Endodermal cell (in vitro differentiated cells): Measurements from ENCODE around the gene DICER1. TPM values are rescaled to one million over a fixed set of nuclear protein-coding genes. Genes with fewer than 3 reads are reported as not detected.

ENCODE experiments used
- DNase-seq: peaks from one replicate; pipeline ENCODE4 v3.0.0-alpha.2; 2017
- H3K27ac ChIP-seq: 2 replicates; pipeline ENCODE4 v1.5.1; 2013; ENCODE audit warnings: mild to moderate bottlenecking, low read depth, low read length, moderate library complexity
- H3K27me3 ChIP-seq: 2 replicates; pipeline ENCODE4 v1.6.1; 2013; ENCODE audit warnings: mild to moderate bottlenecking, low read length, moderate library complexity; ENCODE audit not compliant: insufficient read depth, control insufficient read depth, poor library complexity, severe bottlenecking
- H3K36me3 ChIP-seq: 2 replicates; pipeline ENCODE4 v1.7.0; 2013; ENCODE audit warnings: mild to moderate bottlenecking, low read length, moderate library complexity; ENCODE audit not compliant: control insufficient read depth, insufficient read depth
- H3K4me1 ChIP-seq: one replicate; pipeline ENCODE4 v1.7.0; 2013; ENCODE audit warnings: low read length; ENCODE audit not compliant: control insufficient read depth, insufficient read depth
- H3K4me3 ChIP-seq: 2 replicates; pipeline ENCODE4 v1.5.1; 2013; ENCODE audit warnings: mild to moderate bottlenecking, low read length, moderate library complexity
- H3K9ac ChIP-seq: 2 replicates; pipeline ENCODE4 v1.6.1; 2013; ENCODE audit warnings: mild to moderate bottlenecking, low read length, moderate library complexity; ENCODE audit not compliant: poor library complexity, severe bottlenecking; ENCODE audit errors: extremely low read depth
- H3K9me3 ChIP-seq: 2 replicates; pipeline ENCODE4 v1.6.1; 2013; ENCODE audit warnings: mild to moderate bottlenecking, low read length, moderate library complexity; ENCODE audit not compliant: control insufficient read depth
- H3K27ac Mint-ChIP-seq: 2 replicates; pipeline ENCODE4 v1.8.0; 2020; ENCODE audit warnings: mixed read lengths
- H3K27me3 Mint-ChIP-seq: 2 replicates; pipeline ENCODE4 v1.8.0; 2021; ENCODE audit warnings: mild to moderate bottlenecking, mixed read lengths; ENCODE audit not compliant: insufficient read depth
- H3K36me3 Mint-ChIP-seq: 2 replicates; pipeline ENCODE4 v1.8.0; 2020; ENCODE audit warnings: low read depth, mixed read lengths
- H3K4me1 Mint-ChIP-seq: 2 replicates; pipeline ENCODE4 v1.8.0; 2020; ENCODE audit warnings: mixed read lengths
- H3K4me3 Mint-ChIP-seq: 2 replicates; pipeline ENCODE4 v1.8.0; 2020; ENCODE audit warnings: mild to moderate bottlenecking, moderate library complexity, mixed read lengths
- H3K9me3 Mint-ChIP-seq: 2 replicates; pipeline ENCODE4 v1.8.0; 2020; ENCODE audit warnings: mild to moderate bottlenecking, mixed read lengths
- WGBS, 2 experiments: methylation state at CpG; one replicate each; pipeline versions ENCODE4 v1.1.5 to v1.1.7; 2013; ENCODE audit warnings: missing lambda C conversion rate in 2 of 2, mixed read lengths in 1 of 2; ENCODE audit not compliant: insufficient coverage in 1 of 2, insufficient read length in 1 of 2; 5-methylcytosine and 5-hydroxymethylcytosine counted together
- total RNA-seq, 2 donors: library from RNA; stranded (reverse); fragmentation: NEBNext Ultra II Directional in 1 of 2; extraction: Animal tissue kit (Norgen Biotek cat#: 25700) in 1 of 2; gene quantifications; 2 replicates in 1 of 2; 3 replicates in 1 of 2; pipeline ENCODE4 v1.2.1, GENCODE V29; 2021
- TF ChIP-seq, protein P1 (sequence below): fragments of 200-600 bp; sonication (generic); conservative IDR thresholded peaks from 2 replicates; pipeline ENCODE4 v1.5.0; 2021; ENCODE audit warnings: antibody characterized with exemption, mild to moderate bottlenecking

DICER1 gene
- total RNA-seq, 2 donors from 2014 or later: 66.1 to 69.2 TPM

- Mint-ChIP-seq H3K9me3 (peaks cover 16% of the 10 kb centered on the region), H3K27ac (peak overlapping the region; percentile 40), H3K4me3 (no peak overlapping the region), H3K4me1 (peaks cover 52% of the 10 kb centered on the region), H3K36me3 (peaks cover 19% of the 10 kb centered on the region), H3K27me3 (no peaks in the 10 kb centered on the region)
- 98% methylated on average over 4 of the region's 4 CpGs; no CpG with 5 or more reads in 1 of the 2 experiments for WGBS, 2 experiments
- no peak for DNase-seq
- Histone ChIP-seq H3K27ac (no peak overlapping the region), H3K9me3 (peaks cover 28% of the 10 kb centered on the region), H3K4me1 (peaks cover 12% of the 10 kb centered on the region), H3K9ac (no peak overlapping the region), H3K4me3 (no peak overlapping the region), H3K36me3 (peaks cover 14% of the 10 kb centered on the region), H3K27me3 (no peaks in the 10 kb centered on the region)
- TF ChIP-seq, protein P1, sequence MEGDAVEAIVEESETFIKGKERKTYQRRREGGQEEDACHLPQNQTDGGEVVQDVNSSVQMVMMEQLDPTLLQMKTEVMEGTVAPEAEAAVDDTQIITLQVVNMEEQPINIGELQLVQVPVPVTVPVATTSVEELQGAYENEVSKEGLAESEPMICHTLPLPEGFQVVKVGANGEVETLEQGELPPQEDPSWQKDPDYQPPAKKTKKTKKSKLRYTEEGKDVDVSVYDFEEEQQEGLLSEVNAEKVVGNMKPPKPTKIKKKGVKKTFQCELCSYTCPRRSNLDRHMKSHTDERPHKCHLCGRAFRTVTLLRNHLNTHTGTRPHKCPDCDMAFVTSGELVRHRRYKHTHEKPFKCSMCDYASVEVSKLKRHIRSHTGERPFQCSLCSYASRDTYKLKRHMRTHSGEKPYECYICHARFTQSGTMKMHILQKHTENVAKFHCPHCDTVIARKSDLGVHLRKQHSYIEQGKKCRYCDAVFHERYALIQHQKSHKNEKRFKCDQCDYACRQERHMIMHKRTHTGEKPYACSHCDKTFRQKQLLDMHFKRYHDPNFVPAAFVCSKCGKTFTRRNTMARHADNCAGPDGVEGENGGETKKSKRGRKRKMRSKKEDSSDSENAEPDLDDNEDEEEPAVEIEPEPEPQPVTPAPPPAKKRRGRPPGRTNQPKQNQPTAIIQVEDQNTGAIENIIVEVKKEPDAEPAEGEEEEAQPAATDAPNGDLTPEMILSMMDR: no peak
Observed at GRCh38 chr14:95143808-95144620, 13.3 kb downstream of the DICER1 start.

GRCh38 chr14:95142208-95142607 is 15.1 kb downstream of the DICER1 start:
- Mint-ChIP-seq H3K36me3 (peaks cover 18% of the 10 kb centered on the region), H3K27me3 (no peaks in the 10 kb centered on the region), H3K4me1 (peaks cover 46% of the 10 kb centered on the region), H3K27ac (peak overlapping the region; percentile 69), H3K4me3 (no peak overlapping the region), H3K9me3 (peaks cover 16% of the 10 kb centered on the region)
- no peak overlapping the region for H3K4me3 ChIP-seq
- TF ChIP-seq, protein P1: no peak
- WGBS, 2 experiments: 85 to 100% methylated on average over 2 of the region's 2 CpGs
- H3K4me1 ChIP-seq: peaks cover 6% of the 10 kb centered on the region
- no peak overlapping the region for H3K9ac ChIP-seq
- H3K9me3 ChIP-seq: peaks cover 28% of the 10 kb centered on the region
- DNase-seq: no peak
- H3K36me3 ChIP-seq: peaks cover 14% of the 10 kb centered on the region
- H3K27ac ChIP-seq: no peak overlapping the region
- H3K27me3 ChIP-seq: no peaks in the 10 kb centered on the region

DNA sequence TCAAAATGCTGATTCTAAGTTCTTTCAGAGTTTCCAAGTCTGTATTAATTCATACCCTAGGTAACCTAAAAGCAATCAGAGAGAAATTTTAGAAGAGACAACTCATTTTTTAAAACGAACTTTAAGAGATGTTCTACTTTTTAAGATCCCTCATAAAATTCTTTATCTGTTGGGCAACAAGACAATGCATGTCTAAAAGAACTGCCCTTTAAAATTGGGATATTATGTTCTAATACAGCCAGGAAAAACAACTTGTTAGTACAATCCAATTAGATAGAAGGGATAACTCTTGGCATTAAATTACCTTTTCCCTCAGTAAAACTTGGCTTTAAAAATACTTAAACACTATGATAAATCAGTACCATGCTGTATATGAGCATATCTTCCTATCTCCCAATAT is 15.6 kb downstream of the DICER1 start:
- Histone ChIP-seq H3K27me3 (no peaks in the 10 kb centered on the region), H3K27ac (no peak overlapping the region), H3K36me3 (peaks cover 14% of the 10 kb centered on the region), H3K4me3 (no peak overlapping the region), H3K9me3 (peaks cover 24% of the 10 kb centered on the region), H3K4me1 (peaks cover 3% of the 10 kb centered on the region), H3K9ac (no peak overlapping the region)
- Mint-ChIP-seq H3K4me3 (no peak overlapping the region), H3K4me1 (peaks cover 46% of the 10 kb centered on the region), H3K9me3 (peaks cover 16% of the 10 kb centered on the region), H3K27me3 (no peaks in the 10 kb centered on the region), H3K36me3 (peaks cover 17% of the 10 kb centered on the region), H3K27ac (peak overlapping the region; percentile 69)
- DNase-seq: no peak
- 58 to 100% methylated on average over 1 of the region's 1 CpG for WGBS, 2 experiments
- TF ChIP-seq, protein P1: no peak
